Stimulated activated CD4-positive, alpha-beta T cell treated with anti-CD3 and anti-CD28 coated beads, Interleukin-12 subunit alpha, Interleukin-12 subunit beta, amount 100 ng/mL, for 4 hours (primary cell): Measurements from ENCODE around the gene NIM1K.
"Not testable (repeated sequence)": the region's sequence is repeated elsewhere in the genome, so short reads cannot be mapped to it uniquely, and the experiment has no call there.

Experiments used
- DNase-seq: peaks from one replicate; pipeline ENCODE4 v3.0.0-alpha.2; 2020

The NIM1K gene

GRCh38 chr5:43316421-43316820 is 124.4 kb downstream of the NIM1K start:
- no peak for DNase-seq

GRCh38 chr5:43320846-43321245 is 128.8 kb downstream of the NIM1K start:
- DNase-seq, result no peak

GRCh38 chr5:43323488-43323887 is 131.5 kb downstream of the NIM1K start:
- DNase-seq, result not testable (repeated sequence)

GRCh38 chr5:43325624-43326023 is 133.6 kb downstream of the NIM1K start:
- DNase-seq, result not testable (repeated sequence)
